Measurements from ENCODE around the gene SNX19.

SNX19 gene

GRCh38 chr11:130825561-130825960, 90.7 kb downstream of the SNX19 start:
- no peak overlapping the region for H3K4me3 ChIP-seq (ENCODE audit: low read length)
- no peak for DNase-seq (ENCODE audit: low read depth)
- TF ChIP-seq, protein P1, sequence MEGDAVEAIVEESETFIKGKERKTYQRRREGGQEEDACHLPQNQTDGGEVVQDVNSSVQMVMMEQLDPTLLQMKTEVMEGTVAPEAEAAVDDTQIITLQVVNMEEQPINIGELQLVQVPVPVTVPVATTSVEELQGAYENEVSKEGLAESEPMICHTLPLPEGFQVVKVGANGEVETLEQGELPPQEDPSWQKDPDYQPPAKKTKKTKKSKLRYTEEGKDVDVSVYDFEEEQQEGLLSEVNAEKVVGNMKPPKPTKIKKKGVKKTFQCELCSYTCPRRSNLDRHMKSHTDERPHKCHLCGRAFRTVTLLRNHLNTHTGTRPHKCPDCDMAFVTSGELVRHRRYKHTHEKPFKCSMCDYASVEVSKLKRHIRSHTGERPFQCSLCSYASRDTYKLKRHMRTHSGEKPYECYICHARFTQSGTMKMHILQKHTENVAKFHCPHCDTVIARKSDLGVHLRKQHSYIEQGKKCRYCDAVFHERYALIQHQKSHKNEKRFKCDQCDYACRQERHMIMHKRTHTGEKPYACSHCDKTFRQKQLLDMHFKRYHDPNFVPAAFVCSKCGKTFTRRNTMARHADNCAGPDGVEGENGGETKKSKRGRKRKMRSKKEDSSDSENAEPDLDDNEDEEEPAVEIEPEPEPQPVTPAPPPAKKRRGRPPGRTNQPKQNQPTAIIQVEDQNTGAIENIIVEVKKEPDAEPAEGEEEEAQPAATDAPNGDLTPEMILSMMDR (IDR thresholded peaks at IDR 0.05; ENCODE audit: insufficient read depth, low read depth, low read length, missing control alignments) = no peak

Measured in epithelial cell of esophagus (primary cell).